GM18498 (cell line): ENCODE results near the gene TBC1D22A.
"Not testable (repeated sequence)": the region's sequence is repeated elsewhere in the genome, so short reads cannot be mapped to it uniquely, and the experiment has no call there.

ENCODE experiments used
- ATAC-seq: cut with Tn5 transposase; IDR thresholded peaks from one replicate; pipeline ENCODE4 v1.9.1; 2021; ENCODE audit warnings: mild to moderate bottlenecking, moderate library complexity; ENCODE audit not compliant: unreplicated experiment

The TBC1D22A gene

DNA sequence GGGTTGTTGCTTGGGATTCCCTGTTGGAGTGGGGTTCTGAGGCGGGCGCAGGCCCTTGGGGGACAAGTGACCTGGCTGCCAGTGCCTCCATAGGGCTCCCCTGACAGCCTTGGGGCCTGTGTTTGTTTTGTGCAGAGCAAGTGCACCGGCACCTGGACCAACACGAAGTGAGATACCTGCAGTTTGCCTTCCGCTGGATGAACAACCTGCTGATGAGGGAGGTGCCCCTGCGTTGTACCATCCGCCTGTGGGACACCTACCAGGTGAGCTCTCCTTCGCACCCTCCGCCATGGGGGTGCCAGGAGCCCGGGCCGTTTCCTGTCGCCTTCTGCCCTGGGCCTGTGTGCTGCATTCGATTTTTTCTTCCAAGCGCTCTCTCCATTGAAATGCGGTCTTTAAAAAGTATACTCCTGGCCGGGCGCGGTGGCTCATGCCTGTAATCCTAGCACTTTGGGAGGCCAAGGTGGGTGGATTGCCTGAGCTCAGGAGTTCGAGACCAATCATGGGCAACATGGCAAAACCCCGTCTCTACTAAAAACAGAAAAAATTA, 274.6 kb downstream of the TBC1D22A start:
- ATAC-seq: no peak

DNA sequence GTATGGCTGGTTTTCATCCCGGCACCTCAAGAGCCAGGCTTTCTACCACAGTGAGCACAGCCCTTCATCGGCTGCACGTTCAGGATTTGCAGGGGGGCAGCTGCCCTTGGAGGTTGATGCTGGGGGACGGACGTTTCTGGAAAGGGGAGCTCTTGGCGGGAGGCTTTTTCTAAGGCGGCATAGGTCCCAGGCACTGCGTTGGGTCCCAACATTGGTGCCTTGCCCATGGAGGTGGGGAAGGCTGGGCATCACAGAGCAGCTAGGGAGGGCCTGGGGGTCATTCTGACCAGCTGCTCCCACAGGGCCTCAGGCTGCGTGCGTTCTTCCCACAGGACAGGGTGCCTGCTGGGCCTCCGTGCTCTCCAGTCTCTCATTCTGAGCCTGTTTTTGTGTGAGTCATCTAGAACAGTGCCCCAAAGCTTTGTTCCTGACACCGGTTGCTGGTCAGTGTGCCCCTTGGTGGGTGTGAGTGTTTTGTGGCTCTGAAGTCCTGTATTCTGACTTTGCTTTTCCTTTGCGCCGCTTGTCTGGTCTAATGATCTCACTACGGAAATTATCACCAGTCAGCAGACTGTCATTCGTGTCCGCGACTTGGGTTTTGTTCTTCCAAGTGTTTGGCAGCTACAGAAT, 275.9 kb downstream of the TBC1D22A start:
- ATAC-seq: no peak

DNA sequence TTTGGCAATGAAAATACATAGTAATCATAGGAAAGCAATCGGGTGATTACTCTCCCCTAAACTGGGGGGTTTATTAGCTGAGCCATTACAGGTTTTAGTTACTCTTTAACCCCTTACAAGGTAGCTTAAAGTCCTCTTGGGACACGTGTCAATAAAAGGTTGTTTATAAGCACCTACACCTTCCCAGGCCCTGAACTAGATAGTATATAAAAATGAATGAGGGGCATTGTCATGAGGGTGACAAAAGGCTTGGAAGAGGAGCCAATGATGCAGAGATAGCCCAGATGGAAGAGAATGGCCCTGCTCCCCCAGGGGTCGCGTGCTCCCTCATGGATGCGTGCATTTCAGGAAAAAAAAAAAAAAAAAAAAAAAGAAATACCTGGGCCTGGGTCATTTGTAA, 276.9 kb downstream of the TBC1D22A start:
- no peak for ATAC-seq

DNA sequence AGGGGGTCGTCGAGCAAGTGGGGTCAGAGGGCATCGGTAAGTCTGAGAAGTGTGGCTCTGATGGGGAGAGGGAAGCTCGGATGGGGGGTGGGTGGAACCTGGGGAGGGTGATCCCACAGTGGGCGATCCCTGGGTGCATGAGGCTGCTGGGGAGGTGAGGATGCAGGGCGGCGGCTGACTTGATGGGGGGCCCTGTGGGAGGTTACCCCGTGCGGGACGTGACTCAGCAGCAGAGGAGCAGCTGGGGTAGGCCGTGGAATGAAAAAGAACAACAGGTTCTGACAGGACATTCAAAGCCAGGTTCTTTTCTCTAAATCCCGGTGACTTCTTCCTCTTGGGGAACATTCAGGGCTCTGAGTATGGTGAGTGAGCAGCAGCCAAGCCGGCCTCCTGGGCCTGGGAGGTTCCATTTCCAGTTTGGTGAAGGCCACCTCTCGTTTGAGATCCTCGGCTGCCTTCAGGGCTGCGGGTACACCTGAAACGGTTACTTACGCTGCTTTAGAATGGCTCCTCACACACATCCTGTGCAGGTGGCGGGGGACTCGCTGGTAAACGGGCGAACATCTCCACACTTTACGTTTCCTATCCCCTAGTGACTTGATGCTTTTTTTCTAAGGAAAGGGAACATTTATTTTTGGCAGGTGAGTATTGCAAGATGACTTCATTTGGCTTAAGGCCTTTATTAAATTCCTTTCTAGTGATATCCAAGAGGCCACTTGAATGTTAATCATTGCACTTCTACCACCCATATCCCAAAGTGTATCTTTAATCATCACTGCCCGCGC, 278.2 kb downstream of the TBC1D22A start:
- no peak for ATAC-seq

DNA sequence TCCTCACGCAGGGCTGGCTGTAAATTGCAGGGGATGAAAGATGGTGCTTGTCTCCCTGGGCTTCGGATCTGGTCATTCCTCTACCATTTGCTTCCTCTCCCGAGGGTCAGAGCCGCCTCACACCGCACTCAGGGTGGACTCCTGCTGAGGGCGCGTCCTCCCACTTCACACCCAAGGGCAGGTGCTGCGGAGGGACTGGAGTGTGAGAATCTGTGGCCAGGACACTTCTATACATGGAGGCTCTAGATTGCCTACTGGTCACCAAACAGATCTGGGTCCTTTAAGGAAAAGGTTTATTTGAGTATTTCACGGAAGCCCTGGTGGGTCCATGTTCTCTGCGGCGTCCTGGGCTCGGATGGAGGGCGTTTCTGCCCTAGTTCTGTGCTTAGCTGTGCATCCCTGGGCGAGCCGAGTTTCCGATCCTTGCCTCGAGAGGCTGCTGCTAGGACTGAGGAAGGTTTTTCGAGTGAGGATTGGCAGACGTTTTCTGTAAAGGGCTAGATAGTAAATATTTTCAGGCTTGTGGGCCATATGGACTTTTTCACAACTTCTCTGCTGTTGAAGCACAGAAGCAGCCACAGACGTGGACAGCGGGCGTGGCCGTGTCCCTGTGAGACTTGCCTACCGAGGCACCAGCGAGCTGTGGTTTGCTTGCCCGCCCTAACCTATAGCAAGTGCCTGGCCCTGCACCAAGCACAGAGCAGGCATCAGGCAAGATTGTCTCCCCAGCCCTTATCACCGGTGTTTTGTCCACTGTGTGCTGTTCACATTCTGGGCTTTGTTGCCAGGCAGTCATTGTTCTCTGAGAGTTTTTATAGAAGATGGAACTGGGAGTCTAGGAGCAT, 279.0 kb downstream of the TBC1D22A start:
- no peak for ATAC-seq

DNA sequence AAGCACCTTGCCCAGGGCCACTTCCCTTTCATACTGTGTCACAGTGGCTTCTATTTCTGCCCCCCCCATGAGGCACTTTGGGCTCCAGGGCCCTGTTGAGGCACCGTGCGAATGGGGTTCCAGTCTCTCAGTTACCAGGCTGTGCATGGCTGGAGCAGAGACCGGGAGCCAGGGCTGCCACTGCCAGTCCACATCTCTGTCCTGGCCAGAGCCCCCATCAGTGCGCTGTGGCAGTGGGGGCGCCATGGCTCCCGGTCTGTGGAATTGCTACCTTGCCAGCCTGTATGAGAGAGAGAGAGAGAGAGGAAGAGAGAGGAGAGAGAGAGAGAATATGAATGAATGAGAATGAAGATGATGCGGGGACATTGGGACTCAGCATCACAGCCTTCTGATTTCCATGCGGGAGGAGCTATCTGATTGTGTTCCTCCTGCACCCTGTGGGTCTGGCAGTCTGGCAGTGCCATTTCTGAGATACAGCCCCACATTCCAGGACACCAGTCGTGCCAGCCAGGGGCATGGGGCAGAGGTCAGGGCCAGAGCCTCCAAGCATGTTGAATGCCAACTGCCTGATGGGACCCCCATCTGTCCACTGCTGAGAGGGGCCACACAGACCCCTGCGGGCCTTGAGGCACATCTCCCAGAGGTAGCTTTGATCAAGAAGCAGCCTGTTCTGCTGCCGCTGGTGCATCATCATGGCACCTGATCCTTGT, 279.8 kb downstream of the TBC1D22A start:
- ATAC-seq: no peak

DNA sequence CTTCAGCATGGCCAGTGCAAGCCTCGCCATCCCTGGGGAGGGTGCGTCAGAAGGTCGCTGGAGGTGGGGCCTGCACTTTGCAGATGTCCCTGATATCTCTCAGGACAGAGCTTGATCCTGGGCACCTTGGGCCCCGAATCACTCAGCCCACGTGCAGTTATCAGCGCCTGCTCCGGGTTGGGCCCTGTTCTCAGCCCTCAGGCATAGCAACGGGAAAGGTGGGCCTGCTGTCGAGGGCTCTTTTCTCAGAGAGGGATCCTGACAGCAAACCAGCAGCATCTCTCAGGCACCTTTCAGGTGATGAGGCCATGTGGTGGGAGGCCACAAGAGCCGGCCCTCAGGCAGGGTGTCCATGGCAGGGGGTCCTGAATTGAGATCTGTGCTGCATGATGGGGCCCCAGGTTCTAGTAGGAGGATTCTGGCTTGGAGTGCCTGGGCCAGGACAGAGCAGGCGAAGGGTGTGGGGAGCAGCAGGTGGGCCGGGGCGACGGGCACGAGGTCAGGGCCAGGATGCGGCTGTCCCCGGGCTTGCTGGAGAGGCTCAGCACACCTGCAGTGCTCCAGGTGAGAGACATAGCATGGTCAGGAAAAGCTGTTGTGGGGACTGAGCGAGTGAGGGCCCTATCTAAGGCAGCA, 280.5 kb downstream of the TBC1D22A start:
- ATAC-seq: no peak

DNA sequence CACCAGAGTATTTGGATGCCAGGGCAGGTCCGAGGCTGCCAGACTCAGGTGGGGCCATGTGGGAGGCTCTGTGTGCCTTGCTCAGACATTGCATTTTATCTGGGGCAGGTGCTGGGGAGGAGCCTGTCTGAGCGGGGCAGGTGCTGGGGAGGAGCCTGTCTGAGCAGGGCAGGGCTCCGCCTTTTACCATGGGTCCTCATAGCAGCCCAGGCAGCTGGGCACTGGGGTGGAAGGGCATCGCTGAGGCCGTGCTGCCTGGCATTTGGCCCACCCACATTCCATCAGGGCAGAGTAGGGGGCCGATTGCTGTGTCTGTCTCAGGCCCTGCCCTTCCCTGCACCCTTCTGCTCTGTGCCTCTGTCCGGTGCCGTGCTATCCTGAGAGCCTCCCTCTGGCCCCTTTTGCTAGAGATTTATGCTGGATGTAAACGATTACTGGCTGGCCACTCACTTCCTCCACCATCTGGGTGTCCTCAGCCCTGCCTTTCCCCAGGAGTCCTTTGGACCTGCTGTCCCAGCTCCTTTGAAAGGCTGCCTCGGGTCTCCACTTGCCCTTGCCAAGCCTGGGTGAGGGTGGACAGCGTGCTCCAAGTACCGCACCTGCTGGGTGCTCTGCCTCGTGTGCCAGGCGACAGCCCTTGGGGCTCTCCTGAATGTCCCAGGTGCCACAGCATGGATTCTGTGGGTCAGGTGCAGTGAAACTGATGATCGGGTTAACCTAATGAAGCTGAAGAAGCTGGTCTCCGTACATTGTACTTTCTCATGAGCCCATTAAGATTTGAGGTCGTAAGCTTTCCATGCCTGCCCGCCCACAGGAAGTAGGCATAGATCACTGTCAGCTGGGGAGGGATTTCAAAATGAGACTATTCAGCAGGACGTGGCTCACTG, 281.6 kb downstream of the TBC1D22A start:
- ATAC-seq: no peak

DNA sequence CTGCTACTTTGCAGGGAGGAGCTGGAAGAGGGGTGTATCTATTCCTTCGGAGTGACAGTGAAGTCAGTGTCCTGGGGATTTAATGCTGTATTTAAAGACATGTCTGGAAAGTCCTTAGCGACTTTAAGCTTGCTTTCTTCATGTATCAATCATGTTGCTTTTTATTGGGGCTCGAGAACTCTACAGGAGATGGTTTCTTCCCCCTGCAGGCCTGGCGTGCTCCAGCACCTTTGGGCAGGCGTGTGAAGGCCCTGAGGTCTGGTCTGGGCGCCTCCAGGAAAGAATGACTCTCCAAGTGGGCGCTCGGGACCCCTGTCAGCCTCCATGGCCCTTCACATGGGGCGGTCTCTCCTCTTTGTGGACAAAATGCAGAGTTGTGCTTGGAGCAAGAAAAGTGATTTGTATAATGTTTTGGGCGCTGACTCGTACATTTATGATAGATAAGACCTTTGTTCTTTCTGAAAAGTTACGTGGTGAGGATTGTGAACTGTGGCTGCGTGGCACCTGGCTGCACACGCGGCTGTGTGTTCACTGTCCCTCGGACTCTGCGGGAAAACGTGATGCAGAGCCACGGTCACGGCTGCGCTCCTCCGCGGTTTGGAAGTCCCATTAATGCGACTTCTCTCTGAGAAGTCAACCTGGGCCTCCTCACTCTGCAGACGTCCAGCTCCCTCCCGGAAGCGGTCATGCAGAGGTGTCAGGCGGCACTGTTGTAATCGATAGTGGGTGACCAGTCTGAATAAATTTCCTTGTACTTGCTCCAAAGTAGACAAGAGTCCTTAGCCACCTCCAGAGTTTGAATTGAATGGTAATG, 282.5 kb downstream of the TBC1D22A start:
- no peak for ATAC-seq

DNA sequence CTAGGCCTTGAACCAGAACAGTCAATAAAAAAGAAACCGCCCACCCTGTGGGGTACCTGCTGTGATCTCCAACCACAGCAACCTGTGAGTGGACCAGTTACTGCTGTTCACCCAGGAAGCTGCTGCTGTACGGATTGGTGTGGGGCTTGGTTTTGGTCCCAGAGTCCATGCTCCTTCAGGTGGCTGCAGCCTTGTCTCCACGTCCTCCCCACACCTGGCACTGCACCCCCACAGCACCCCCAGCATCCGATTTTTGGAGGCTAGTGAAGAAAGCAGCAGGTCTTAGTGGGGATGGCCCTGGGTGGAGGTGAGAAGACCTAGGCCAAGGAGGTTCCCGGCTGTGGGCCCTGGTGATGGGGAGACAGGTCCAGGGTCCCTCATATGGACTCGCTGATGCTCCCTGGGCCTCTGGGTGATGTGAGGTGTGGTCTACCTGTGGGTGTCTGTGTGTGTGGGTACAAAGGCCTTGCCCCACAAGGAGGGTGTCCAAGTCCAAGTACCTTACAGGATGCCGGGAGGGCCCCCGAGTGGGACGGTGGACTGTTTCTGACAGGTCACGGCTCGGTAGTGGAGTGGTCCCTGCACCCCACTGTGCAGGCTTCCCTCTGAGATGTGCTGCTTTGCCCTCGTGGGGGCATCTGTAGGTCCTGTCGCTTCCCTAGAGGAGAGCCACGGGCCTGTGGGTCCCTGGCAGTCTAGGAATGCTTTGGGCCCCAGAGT, 283.4 kb downstream of the TBC1D22A start:
- ATAC-seq: no peak

DNA sequence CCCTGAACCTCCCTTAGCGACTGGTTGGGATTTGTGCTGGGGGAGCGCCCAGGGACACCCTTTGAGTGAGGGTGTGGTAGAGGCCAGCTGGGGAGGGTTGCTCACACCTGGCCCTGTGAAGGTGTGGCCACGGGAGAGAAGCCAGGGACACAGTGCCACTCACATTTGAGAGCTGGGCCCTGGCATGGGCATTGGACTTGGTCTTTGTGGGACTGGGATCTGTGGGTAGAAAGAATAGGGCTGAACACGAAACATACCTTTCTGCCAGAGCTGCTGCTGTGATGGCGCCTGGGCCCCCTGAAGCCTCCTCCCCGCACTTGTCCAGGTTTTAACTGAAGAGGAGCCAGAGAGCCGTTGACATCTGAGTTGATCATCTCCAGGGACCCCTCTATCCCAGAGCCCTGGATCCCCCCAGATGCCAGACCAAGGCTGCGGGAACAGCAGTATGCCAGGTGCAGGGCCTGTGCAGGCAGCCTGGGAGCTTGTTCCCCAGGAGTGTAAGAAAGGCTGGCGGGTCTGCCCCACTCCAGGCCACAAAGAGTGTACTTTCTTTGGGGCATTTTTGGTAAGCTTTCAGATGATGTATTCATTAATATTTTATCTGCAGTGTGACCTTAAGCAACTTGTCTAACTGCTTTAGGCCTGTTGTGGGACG, 284.1 kb downstream of the TBC1D22A start:
- ATAC-seq: no peak

DNA sequence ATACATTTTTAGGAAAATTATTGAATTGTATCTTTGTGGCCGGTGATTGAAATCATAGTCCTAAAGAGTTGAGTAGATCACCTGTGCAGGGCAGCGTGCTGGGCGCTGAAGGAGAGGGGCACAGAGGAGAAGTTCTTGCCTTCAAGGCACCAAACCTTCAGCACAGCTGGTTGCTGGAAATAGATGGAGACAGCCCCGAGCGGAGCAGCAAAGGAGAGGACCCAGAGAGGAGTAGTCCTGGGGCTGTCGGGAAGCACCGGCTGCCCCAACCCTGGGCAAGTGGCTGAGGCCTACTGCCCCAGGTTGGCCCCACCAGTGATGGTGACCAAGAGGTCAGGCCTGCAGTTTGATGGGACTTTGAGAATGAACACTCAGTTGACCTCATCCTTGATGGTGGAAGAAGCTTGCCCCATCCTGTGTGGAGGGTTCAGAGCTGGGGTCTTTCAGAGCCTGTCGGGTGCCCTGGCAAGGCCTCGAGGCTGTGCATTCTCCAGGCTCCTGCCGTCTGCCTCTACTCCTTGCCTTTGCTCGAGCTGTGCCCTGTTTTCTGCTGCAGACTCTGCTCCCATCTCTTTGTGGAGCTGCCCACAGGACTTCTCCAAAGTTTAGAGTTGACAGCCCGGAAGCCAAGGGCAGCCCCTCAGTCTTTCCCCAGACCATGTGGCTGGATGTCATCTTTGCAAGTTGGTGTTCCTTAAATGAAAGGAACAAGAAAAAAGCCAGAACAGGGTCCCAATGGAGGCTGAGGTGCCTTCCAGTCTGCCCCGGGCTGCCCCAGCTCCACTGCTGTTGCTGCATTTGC, 285.1 kb downstream of the TBC1D22A start:
- no peak for ATAC-seq

DNA sequence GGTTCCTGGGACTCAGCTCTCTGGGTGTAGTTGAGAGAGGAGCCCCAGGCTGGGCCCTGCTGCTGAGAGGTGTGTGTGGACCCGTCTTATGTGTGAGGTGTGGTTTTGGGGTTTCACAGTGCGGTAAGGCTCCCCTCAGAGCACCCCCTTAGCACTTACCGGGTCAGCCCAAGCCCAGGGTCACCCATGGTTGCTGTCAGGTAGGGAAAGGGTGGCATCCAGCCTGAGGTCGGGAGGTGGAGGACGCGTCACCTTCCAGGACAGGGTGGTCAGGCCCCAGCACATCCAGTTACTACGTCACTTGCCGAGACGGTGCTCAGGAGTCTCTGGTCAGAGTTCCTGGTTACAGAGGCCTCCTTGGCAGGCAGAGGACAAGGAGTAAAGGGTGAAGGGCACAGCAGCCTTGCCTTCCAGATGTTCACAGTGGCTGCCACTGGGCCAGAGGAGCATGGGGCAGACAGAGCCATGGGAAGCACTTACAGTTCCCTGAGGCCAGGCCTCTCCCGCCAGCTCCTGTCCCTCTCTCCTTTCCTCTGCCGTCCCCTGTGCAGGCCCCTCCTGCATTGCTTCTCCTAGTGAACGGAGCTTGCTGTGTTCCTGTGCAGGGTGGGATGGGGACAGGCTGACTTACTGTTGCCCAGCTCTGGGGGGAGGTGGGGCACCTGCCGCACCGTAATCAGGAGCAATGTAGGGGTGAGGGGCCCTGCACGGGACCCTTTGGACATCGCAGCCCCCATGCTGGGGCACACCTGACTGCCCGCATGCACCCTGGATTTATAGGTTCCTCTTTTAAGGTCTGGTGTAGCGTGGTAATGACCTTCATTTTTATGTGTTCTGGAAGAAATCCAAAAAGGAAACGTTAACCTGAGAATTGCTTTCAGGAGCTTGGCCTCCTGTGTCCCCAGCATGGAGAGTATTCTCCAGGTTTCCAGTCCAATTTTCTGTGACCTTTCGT, 285.9 kb downstream of the TBC1D22A start:
- no peak for ATAC-seq

DNA sequence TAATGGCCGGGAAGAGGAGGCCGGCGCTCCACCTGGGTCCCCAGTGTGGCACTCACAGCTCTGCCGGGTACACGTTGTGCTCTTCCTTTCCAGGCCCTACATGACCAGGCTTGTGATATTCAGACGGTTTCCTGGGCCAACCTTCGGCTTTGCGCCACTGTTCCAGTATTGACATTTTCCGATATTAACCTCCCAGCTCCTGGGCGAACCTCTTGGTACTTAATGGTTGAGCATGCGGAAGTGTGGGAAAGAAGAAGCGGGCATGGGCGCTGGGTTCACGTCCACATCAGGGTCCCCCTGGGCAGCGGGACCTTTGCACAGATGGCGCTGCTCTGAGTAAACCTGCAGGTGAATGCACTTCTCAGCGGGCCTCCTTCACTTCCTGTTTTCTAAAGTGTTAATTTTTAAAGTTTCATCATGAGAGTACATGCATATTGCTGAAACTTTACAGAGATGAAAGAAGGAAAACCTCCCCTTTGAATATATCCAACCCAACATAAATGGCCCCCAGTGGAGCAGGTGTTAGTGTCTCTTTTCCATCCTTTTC, 286.7 kb downstream of the TBC1D22A start:
- ATAC-seq: no peak

DNA sequence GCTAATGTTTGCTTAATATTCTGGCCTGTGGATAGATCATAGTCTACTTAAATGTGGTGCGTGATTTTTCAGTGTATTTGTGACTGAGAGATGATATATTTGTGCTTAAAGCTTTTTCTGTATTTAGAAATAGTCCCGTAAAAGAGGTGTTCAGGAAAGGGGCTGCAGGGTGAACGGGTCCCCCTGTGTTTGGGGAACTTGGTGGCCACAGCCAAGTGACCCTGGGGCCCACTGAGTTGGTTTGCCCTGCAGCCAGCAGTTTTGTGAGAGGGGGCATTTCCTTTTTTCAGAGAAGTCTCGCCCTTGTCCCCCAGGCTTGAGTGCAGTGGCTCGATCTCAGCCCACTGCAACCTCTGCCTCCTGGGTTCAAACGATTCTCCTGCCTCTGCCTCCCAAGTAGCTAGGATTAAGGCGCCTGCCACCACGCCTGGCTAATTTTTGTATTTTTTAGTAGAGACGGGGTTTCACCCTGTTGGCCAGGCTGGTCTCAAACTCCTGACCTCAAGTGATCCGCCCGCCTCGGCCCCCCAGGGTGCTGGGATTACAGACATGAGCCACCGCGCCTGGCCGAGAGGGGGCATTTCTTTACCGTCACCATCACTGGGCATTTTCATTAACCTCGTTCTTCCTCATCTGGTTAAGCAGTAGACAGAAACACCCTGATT, 287.4 kb downstream of the TBC1D22A start:
- ATAC-seq: not testable (repeated sequence)
